OCI-LY7 (cell line): ENCODE measurements around the gene SPAG6. TPM values are rescaled to one million over a fixed set of nuclear protein-coding genes. Genes with fewer than 3 reads are reported as not detected.

Source experiments
- BruUV-seq: library from RNA; stranded (reverse); fragments of 400-500 nt; replicated peaks from 2 replicates; lab custom pipeline; 2021; lab: Mats Ljungman, UMichigan
- CTCF ChIA-PET: fragments of 300-600 bp; sonication (Branson Sonifier 250); formaldehyde crosslinking; loops from one replicate; lab custom pipeline; 2022; ENCODE audit warnings: antibody characterized with exemption; ENCODE audit not compliant: unreplicated experiment; lab: Charles Lee
- POLR2A ChIA-PET: fragments of 300-600 bp; sonication (Branson Sonifier 250); formaldehyde crosslinking; loops from one replicate; lab custom pipeline; 2022; ENCODE audit warnings: antibody characterized with exemption; lab: Charles Lee
- DNase-seq: peaks from one replicate; pipeline ENCODE4 v3.0.0-alpha.2; 2015; ENCODE audit warnings: low spot score
- H2AFZ ChIP-seq: fragments of 200-600 bp; sonication (generic), shearing (Covaris generic); 2 replicates; pipeline ENCODE4 v1.6.1; 2014; ENCODE audit warnings: mild to moderate bottlenecking, antibody characterized with exemption, low read length, moderate library complexity
- H3K27ac ChIP-seq: fragments of 200-600 bp; sonication (generic); 2 replicates; pipeline ENCODE4 v1.5.1; 2014; ENCODE audit warnings: mixed run types, low read depth, mild to moderate bottlenecking, moderate library complexity, low read length, inconsistent platforms; ENCODE audit not compliant: poor library complexity, severe bottlenecking
- H3K36me3 ChIP-seq: fragments of 200-600 bp; sonication (generic); 2 replicates; pipeline ENCODE4 v1.6.1; 2014; ENCODE audit warnings: mild to moderate bottlenecking, antibody characterized with exemption, low read length, moderate library complexity, mixed read lengths; ENCODE audit not compliant: insufficient read depth
- H3K4me1 ChIP-seq: fragments of 200-600 bp; sonication (generic); 2 replicates; pipeline ENCODE4 v1.5.1; 2014; ENCODE audit warnings: mild to moderate bottlenecking, low read length; ENCODE audit not compliant: insufficient read depth, poor library complexity, severe bottlenecking
- H3K4me2 ChIP-seq: fragments of 200-600 bp; sonication (generic); 2 replicates; pipeline ENCODE4 v1.6.1; 2014; ENCODE audit warnings: mild to moderate bottlenecking, low read length
- H3K4me3 ChIP-seq: fragments of 200-600 bp; sonication (generic); 2 replicates; pipeline ENCODE4 v1.5.1; 2014; ENCODE audit warnings: mild to moderate bottlenecking, low read depth, low read length; ENCODE audit not compliant: poor library complexity, severe bottlenecking
- H3K79me2 ChIP-seq: fragments of 200-600 bp; sonication (generic); 2 replicates; pipeline ENCODE4 v1.6.1; 2016; ENCODE audit warnings: low read depth, mild to moderate bottlenecking, low read length, moderate library complexity, mixed read lengths; ENCODE audit not compliant: insufficient read depth
- H3K9me2 ChIP-seq: fragments of 200-600 bp; sonication (generic); 2 replicates; pipeline ENCODE4 v1.6.1; 2016; ENCODE audit warnings: mild to moderate bottlenecking, low read length, mixed read lengths; ENCODE audit not compliant: insufficient read depth
- H3K9me3 ChIP-seq: fragments of 200-600 bp; sonication (generic); 2 replicates; pipeline ENCODE4 v1.6.1; 2014; ENCODE audit warnings: mild to moderate bottlenecking, mixed run types, low read length, mixed read lengths
- H4K20me1 ChIP-seq: fragments of 200-600 bp; sonication (generic); 2 replicates; pipeline ENCODE4 v1.6.1; 2014; ENCODE audit warnings: mild to moderate bottlenecking, antibody characterized with exemption, low read length, moderate library complexity, mixed read lengths; ENCODE audit not compliant: insufficient read depth
- CTCF ChIP-seq: fragments of 200-600 bp; sonication (generic); conservative IDR thresholded peaks from 2 replicates; pipeline ENCODE4 v1.5.1; 2014; ENCODE audit warnings: mild to moderate bottlenecking, antibody characterized with exemption, low read length, moderate library complexity, mixed read lengths
- EZH2phosphoT487 ChIP-seq: fragments of 200-600 bp; sonication (generic); IDR thresholded peaks from 2 replicates; pipeline ENCODE4 v1.6.1; 2018; ENCODE audit warnings: low read depth, borderline replicate concordance, mild to moderate bottlenecking, mixed run types, antibody characterized with exemption, low read length, moderate library complexity, mixed read lengths
- intact Hi-C: fragments of 100-400 bp; cut with micrococcal nuclease; formaldehyde crosslinking; loops from one replicate; pipeline ENCODE4 v1.10.0; 2022; ENCODE audit not compliant: unreplicated experiment
- total RNA-seq, 2 experiments: library from RNA; depleted of rRNA in 1 of 2; stranded (reverse); fragments of >200 nt in 1 of 2; shearing (Covaris generic) in 1 of 2; gene quantifications; 2 replicates each; pipeline ENCODE4 v1.2.3, GENCODE V29; 2014 to 2022

SPAG6 gene
- total RNA-seq, 2 experiments from 2014 or later: not detected

GRCh38 chr10:22443175-22443901 lies 98.0 kb downstream of the SPAG6 start:
- Histone ChIP-seq H3K4me2 (no peak overlapping the region), H3K9me2 (no peaks in the 10 kb centered on the region), H3K27ac (no peak overlapping the region), H4K20me1 (no peaks in the 10 kb centered on the region), H3K4me1 (no peaks in the 10 kb centered on the region), H3K9me3 (no peaks in the 10 kb centered on the region), H2AFZ (no peak overlapping the region), H3K79me2 (no peaks in the 10 kb centered on the region), H3K36me3 (no peaks in the 10 kb centered on the region), H3K4me3 (no peak overlapping the region)
- DNase-seq: no peak
- TF ChIP-seq CTCF: no peak
- no peak for TF ChIP-seq EZH2phosphoT487
- no TSS peak for BruUV-seq
- POLR2A ChIA-PET: no interaction called here
- intact Hi-C loops: no loop called here
- CTCF ChIA-PET: no interaction called here

DNA sequence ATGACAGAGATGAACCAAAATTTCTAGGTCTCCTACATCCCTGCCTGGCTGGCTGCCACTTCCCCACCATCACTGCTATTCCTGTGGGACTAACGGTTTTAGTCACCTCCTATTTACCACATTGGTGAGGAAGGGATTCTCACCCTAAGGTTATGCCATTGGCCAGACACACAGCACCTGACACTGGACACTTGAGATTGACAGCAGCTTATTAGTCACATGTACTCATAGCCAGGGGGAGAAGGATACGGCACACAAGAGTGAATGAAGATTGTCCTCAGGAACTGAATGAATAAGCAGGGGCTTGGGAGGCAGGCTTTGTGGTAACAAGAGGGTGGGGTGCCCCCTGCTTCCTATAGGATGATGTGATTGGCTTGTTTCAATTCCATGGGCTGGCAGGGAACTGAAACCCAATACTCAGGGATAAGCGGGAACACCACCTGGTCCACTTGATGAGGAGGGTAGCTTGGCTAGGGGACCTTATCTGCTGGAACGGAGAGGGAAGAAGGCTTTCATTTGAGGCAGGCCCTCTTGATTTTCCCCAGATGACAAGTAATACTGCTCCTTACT lies 99.0 kb downstream of the SPAG6 start:
- intact Hi-C loops: no loop called here
- H2AFZ ChIP-seq: no peak overlapping the region
- no peaks in the 10 kb centered on the region for H4K20me1 ChIP-seq
- no peaks in the 10 kb centered on the region for H3K36me3 ChIP-seq
- no TSS peak for BruUV-seq
- H3K9me2 ChIP-seq: no peaks in the 10 kb centered on the region
- ChIA-PET POLR2A (no interaction called here), CTCF (no interaction called here)
- H3K4me3 ChIP-seq: no peak overlapping the region
- H3K79me2 ChIP-seq: no peaks in the 10 kb centered on the region
- no peaks in the 10 kb centered on the region for H3K4me1 ChIP-seq
- no peaks in the 10 kb centered on the region for H3K9me3 ChIP-seq
- no peak overlapping the region for H3K27ac ChIP-seq
- H3K4me2 ChIP-seq: no peak overlapping the region
- DNase-seq: no peak
- TF ChIP-seq EZH2phosphoT487: no peak
- no peak for TF ChIP-seq CTCF

DNA sequence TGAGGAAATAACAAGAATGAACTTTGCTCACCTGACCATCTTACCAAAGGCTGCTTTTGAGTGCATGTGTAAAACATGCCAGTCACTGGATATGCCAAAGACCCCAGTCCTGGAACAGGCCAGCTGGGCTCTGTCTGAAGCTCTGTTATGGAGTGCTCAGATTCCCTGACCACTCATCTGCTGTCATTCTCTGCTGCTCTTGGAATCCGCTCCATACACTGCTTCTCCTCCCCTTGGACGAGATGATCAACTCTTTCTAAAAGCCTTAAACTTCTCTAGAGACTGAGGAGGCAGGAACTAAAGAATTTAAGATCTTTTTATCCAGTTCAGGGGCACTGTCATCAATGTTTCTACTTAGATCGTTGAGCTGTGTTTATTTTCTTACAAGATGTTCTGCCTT lies 100.2 kb downstream of the SPAG6 start:
- no peaks in the 10 kb centered on the region for H4K20me1 ChIP-seq
- no peaks in the 10 kb centered on the region for H3K9me3 ChIP-seq
- no peak overlapping the region for H3K4me2 ChIP-seq
- ChIA-PET CTCF (no interaction called here), POLR2A (no interaction called here)
- intact Hi-C loops: no loop called here
- no TSS peak for BruUV-seq
- H3K9me2 ChIP-seq: no peaks in the 10 kb centered on the region
- H3K36me3 ChIP-seq: no peaks in the 10 kb centered on the region
- DNase-seq: no peak
- H2AFZ ChIP-seq: no peak overlapping the region
- H3K79me2 ChIP-seq: no peaks in the 10 kb centered on the region
- no peak for TF ChIP-seq CTCF
- no peak for TF ChIP-seq EZH2phosphoT487
- no peaks in the 10 kb centered on the region for H3K4me1 ChIP-seq
- H3K27ac ChIP-seq: no peak overlapping the region
- H3K4me3 ChIP-seq: no peak overlapping the region
